Activated T-cell treated with anti-CD3 and anti-CD28 coated beads, Interleukin-2, amount 50 U/mL, for 24 hours (primary cell): ENCODE measurements around the gene SLC9A1.
A peak's percentile ranks its signal among the peaks of the same experiment; 100 is the strongest.

Experiments
- DNase-seq: peaks from one replicate; pipeline ENCODE4 v3.0.0-alpha.2; 2020
- H3K27ac Mint-ChIP-seq: 2 replicates; pipeline ENCODE4 v1.8.0; 2020; ENCODE audit warnings: mild to moderate bottlenecking, mixed read lengths
- H3K27me3 Mint-ChIP-seq: 2 replicates; pipeline ENCODE4 v1.8.0; 2020; ENCODE audit warnings: mixed read lengths
- H3K36me3 Mint-ChIP-seq: 2 replicates; pipeline ENCODE4 v1.8.0; 2020; ENCODE audit warnings: low read depth, mixed read lengths
- H3K4me1 Mint-ChIP-seq: 2 replicates; pipeline ENCODE4 v1.8.0; 2020; ENCODE audit warnings: low read depth, mixed read lengths
- H3K4me3 Mint-ChIP-seq: 2 replicates; pipeline ENCODE4 v1.8.0; 2020; ENCODE audit warnings: mild to moderate bottlenecking, moderate library complexity, mixed read lengths
- H3K9me3 Mint-ChIP-seq: 2 replicates; pipeline ENCODE4 v1.8.0; 2020; ENCODE audit warnings: mixed read lengths

SLC9A1 gene

DNA sequence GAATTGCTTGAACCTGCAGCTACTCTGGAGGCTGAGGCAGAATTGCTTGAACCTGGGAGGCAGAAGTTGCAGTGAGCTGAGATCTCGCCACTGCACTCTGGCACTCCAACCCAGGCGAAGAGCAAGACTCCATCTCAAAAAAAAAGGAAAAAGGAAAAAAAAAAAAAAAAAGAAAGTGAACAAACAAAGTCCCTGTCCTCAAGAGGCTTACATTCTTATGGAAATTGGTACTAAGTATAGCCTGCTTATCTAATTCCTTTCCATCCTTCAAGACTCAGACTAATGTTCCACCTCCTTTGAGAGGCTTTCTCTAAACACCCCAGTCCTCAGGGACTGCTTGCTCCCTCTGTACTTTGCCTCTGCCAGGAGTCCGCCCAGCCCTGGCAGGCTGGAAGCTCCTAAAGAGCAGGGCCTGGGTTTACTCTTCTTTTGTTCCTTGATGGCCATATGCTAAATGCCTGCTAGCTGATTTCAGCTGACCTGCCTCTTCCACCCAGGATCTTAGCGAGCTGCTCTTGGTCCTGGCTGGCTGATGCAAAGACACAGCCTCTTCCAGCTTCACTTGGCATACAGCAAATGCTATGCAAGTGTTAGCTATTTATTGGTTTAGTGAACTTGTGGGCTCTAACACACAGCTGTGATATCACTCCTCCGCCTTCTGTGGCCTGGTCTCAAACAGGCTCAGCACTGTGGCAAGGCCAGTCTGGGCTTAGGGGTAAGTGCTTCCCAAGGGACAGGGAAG lies 9.8 kb downstream of the SLC9A1 start:
- DNase-seq = no peak
- peaks cover 18% of the 10 kb centered on the region for H3K36me3 Mint-ChIP-seq
- no peak overlapping the region for H3K27ac Mint-ChIP-seq
- no peaks in the 10 kb centered on the region for H3K9me3 Mint-ChIP-seq
- H3K27me3 Mint-ChIP-seq = no peaks in the 10 kb centered on the region
- peaks cover 66% of the 10 kb centered on the region for H3K4me1 Mint-ChIP-seq
- H3K4me3 Mint-ChIP-seq = no peak overlapping the region

DNA sequence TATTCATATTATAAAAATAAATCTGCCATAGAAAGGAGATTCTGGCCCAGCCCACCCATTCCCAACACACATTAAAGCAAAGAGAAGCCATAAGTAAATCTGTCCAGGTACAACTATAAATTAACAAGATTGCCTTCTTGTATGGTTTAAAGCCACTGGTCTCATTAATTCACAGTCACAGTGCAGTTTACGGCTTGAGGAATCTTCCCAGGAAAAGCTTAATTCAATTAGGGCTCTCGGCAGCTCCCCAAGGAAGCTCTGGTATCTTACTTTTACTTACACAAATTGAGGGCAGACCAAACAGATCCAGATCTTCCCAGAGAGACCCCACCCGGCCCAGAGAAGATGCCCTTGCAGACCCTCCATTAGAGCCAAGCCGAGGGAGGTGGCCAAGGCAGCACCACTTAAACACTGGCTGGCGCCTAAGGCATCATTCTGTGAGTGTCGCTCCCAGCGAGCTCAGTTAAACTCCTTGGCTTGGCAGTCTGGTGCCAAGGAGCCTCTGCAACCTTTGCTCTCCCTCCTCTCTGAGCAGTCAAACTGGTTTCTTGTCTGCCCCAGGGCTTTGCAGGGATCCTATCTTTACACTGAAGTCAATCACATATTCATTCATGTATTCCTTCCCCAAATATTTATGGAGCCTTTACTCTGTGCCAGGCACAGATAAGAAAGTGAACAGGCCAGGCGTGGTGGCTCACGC lies 10.7 kb downstream of the SLC9A1 start:
- Mint-ChIP-seq H3K4me3 (no peak overlapping the region), H3K27ac (no peak overlapping the region), H3K36me3 (peaks cover 18% of the 10 kb centered on the region), H3K9me3 (no peaks in the 10 kb centered on the region), H3K27me3 (no peaks in the 10 kb centered on the region), H3K4me1 (peaks cover 62% of the 10 kb centered on the region)
- DNase-seq = no peak

DNA sequence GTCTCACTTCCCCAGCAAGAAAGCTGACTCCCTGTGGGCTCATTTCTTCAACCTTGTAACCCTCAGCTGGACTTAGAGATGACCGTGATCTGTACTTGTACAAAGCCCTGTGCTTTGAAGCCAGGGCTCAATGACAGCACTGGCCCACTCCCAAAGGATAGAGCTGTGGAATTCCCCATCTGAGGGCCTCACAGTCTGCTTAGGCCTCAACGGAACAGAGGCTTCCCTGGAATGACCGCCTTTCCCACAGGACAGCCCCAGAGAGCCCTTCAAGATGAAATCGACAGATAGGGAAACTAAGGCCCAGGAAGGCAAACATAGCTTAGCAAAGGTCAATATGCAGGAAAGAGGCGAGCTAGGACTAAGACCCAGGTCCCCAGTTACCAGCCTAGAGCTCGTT lies 11.5 kb downstream of the SLC9A1 start:
- Mint-ChIP-seq H3K4me3 (no peak overlapping the region), H3K9me3 (no peaks in the 10 kb centered on the region), H3K36me3 (peaks cover 17% of the 10 kb centered on the region), H3K4me1 (peaks cover 60% of the 10 kb centered on the region), H3K27ac (peak overlapping the region; percentile 66), H3K27me3 (no peaks in the 10 kb centered on the region)
- DNase-seq = no peak

DNA sequence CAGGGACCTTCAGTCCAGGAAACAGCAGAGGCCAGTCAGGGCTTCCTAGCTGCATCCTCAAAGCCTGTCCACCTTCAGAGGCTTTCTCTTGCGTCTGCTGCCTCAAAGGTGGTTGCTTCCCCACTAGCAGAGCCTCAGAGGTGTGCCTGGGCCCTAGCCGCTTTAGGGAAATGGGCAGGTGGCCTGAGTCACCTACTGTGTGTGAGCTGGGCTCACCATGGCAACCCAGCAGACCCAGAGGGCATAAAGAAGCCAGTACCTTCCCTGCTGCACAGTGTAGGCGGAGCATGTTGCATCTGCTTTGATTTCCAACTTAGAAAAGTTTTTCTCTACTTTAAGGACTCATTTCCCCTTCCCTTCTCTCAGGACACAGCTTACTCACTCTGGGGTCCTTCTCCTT lies 12.5 kb downstream of the SLC9A1 start:
- Mint-ChIP-seq H3K36me3 (peaks cover 23% of the 10 kb centered on the region), H3K4me3 (no peak overlapping the region), H3K4me1 (peaks cover 65% of the 10 kb centered on the region), H3K27ac (peak overlapping the region; percentile 66), H3K9me3 (no peaks in the 10 kb centered on the region), H3K27me3 (no peaks in the 10 kb centered on the region)
- peak; percentile 42 for DNase-seq

DNA sequence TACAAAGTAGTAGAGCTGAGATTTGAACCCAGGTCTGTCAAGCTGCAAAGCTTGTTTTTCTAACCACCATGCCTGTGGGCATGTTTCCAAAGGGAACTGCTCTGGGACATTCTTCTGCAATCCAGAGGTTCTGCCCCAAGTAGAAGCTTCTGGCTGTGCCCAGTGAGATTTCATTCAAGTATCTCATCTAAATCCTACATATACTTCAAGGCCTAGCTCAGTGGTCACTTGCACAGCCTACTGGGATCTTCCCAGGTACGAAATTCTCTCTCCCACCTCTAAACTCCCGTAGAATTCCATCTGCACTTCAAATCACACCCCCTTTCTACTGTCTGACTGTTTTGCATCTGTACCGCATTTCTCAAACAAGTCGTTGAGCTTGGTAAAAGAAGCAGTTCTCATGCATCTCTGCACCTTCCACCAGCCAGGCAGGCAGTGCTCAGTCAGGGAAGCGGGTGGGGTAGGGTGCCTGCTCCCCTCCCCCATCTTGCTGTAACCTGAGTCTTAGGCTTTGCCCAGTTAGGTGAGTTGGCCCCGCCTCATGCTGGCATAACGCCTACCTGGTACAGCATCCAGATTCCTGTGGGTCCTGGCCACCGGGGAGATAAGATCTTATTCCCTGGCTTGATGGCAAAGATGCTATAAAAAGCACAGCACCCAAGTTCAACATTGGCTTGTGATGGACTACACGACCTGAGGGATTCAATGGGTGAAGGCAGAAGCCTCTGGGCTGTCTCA lies 13.5 kb downstream of the SLC9A1 start:
- Mint-ChIP-seq H3K9me3 (no peaks in the 10 kb centered on the region), H3K4me1 (peaks cover 75% of the 10 kb centered on the region), H3K36me3 (peaks cover 29% of the 10 kb centered on the region), H3K27ac (peak overlapping the region; percentile 66), H3K4me3 (no peak overlapping the region), H3K27me3 (no peaks in the 10 kb centered on the region)
- no peak for DNase-seq

- no peaks in the 10 kb centered on the region for H3K27me3 Mint-ChIP-seq
These were observed 14.9 kb downstream of the SLC9A1 start for GRCh38 chr1:27139980-27140379.

DNA sequence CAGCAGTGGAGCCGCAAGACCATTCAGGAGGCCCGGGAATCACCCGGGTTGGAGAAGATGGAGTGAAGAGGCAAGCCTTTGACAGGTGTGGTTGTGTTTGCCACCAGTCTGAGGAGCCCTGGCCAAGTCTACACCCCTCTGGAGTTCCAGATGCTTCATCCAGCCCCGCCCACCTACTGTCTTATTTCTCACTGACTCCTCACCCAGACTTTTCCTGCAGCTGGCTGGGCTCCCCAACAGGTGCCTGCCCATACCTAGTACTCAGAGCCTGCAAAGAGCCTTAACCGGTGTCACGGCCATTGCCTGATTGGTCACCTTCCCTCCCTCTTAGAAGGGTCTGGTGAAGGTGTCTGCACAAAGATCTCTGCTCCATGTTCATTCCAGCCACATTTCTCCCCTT lies 16.0 kb downstream of the SLC9A1 start:
- Mint-ChIP-seq H3K4me3 (no peak overlapping the region), H3K36me3 (peaks cover 25% of the 10 kb centered on the region), H3K27me3 (no peaks in the 10 kb centered on the region), H3K27ac (peak overlapping the region; percentile 47), H3K4me1 (peaks cover 75% of the 10 kb centered on the region), H3K9me3 (no peaks in the 10 kb centered on the region)
- no peak for DNase-seq

More at GRCh38 chr1:27139980-27140379, 14.9 kb downstream of the SLC9A1 start:
- H3K4me3 Mint-ChIP-seq = no peak overlapping the region
- no peak for DNase-seq
- peaks cover 21% of the 10 kb centered on the region for H3K36me3 Mint-ChIP-seq
- no peak overlapping the region for H3K27ac Mint-ChIP-seq
- H3K4me1 Mint-ChIP-seq = peaks cover 75% of the 10 kb centered on the region
- H3K9me3 Mint-ChIP-seq = no peaks in the 10 kb centered on the region

- Mint-ChIP-seq H3K4me3 (no peak overlapping the region), H3K4me1 (peaks cover 70% of the 10 kb centered on the region), H3K27ac (peak overlapping the region; percentile 98), H3K36me3 (peaks cover 25% of the 10 kb centered on the region), H3K27me3 (no peaks in the 10 kb centered on the region), H3K9me3 (no peaks in the 10 kb centered on the region)
- DNase-seq = no peak
These were observed 16.6 kb downstream of the SLC9A1 start for GRCh38 chr1:27138368-27138767.

- no peak for DNase-seq
- Mint-ChIP-seq H3K27ac (peak overlapping the region; percentile 98), H3K4me3 (peak overlapping the region; percentile 80), H3K27me3 (no peaks in the 10 kb centered on the region), H3K36me3 (peaks cover 25% of the 10 kb centered on the region), H3K9me3 (no peaks in the 10 kb centered on the region), H3K4me1 (peaks cover 63% of the 10 kb centered on the region)
These were observed 17.3 kb downstream of the SLC9A1 start for GRCh38 chr1:27137544-27138075.

GRCh38 chr1:27136998-27137542 lies 17.9 kb downstream of the SLC9A1 start:
- DNase-seq = peak; percentile 84
- no peaks in the 10 kb centered on the region for H3K9me3 Mint-ChIP-seq
- peaks cover 25% of the 10 kb centered on the region for H3K36me3 Mint-ChIP-seq
- H3K4me3 Mint-ChIP-seq = peak overlapping the region; percentile 80
- peaks cover 57% of the 10 kb centered on the region for H3K4me1 Mint-ChIP-seq
- peak overlapping the region; percentile 98 for H3K27ac Mint-ChIP-seq
- H3K27me3 Mint-ChIP-seq = no peaks in the 10 kb centered on the region

- H3K4me1 Mint-ChIP-seq = peaks cover 49% of the 10 kb centered on the region
- no peaks in the 10 kb centered on the region for H3K9me3 Mint-ChIP-seq
- peaks cover 23% of the 10 kb centered on the region for H3K36me3 Mint-ChIP-seq
- H3K27ac Mint-ChIP-seq = peak overlapping the region; percentile 98
- peak overlapping the region; percentile 80 for H3K4me3 Mint-ChIP-seq
- DNase-seq = peak; percentile 41
- H3K27me3 Mint-ChIP-seq = no peaks in the 10 kb centered on the region
These were observed 18.7 kb downstream of the SLC9A1 start for GRCh38 chr1:27136236-27136551.

GRCh38 chr1:27135541-27136235 lies 19.2 kb downstream of the SLC9A1 start:
- H3K4me1 Mint-ChIP-seq = peaks cover 49% of the 10 kb centered on the region
- H3K4me3 Mint-ChIP-seq = no peak overlapping the region
- no peaks in the 10 kb centered on the region for H3K9me3 Mint-ChIP-seq

DNA sequence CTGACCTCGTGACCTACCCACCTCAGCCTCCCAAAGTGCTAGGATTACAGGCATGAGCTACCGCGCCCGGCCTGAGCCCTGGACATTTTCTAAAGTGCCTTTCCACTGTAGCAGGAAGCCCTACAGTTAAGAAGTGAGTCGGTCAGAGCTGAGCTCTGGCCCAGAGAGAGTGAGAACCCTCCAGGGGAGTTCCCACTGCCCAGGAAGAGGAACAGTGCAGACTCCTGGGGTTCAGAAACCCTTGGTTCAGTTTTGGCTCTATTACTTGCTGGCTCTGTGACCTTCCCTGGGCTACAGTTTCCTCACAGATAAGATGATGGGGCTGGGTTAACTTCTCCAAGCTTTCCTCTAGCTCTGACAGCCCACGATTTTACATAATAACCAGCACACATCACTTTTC lies 20.9 kb downstream of the SLC9A1 start:
- H3K27me3 Mint-ChIP-seq = no peaks in the 10 kb centered on the region
- no peak for DNase-seq
- no peaks in the 10 kb centered on the region for H3K9me3 Mint-ChIP-seq
- H3K27ac Mint-ChIP-seq = no peak overlapping the region
- H3K4me1 Mint-ChIP-seq = peaks cover 36% of the 10 kb centered on the region
- H3K4me3 Mint-ChIP-seq = no peak overlapping the region
- peaks cover 27% of the 10 kb centered on the region for H3K36me3 Mint-ChIP-seq

More at GRCh38 chr1:27135541-27136235, 19.2 kb downstream of the SLC9A1 start:
- no peaks in the 10 kb centered on the region for H3K27me3 Mint-ChIP-seq
- peak overlapping the region; percentile 98 for H3K27ac Mint-ChIP-seq
- no peak for DNase-seq
- H3K36me3 Mint-ChIP-seq = peaks cover 25% of the 10 kb centered on the region

GRCh38 chr1:27133158-27133557 lies 21.8 kb downstream of the SLC9A1 start:
- H3K27ac Mint-ChIP-seq = no peak overlapping the region
- no peak overlapping the region for H3K4me3 Mint-ChIP-seq
- no peak for DNase-seq
- peaks cover 28% of the 10 kb centered on the region for H3K36me3 Mint-ChIP-seq
- no peaks in the 10 kb centered on the region for H3K9me3 Mint-ChIP-seq
- H3K27me3 Mint-ChIP-seq = no peaks in the 10 kb centered on the region
- peaks cover 30% of the 10 kb centered on the region for H3K4me1 Mint-ChIP-seq
